HCT116 (cell line): ENCODE results near the gene ESR1. TPM values are rescaled to one million over a fixed set of nuclear protein-coding genes. Genes with fewer than 3 reads are reported as not detected.

Experiments
- ATAC-seq: fragments of 200-7000 bp; cut with Tn5 transposase; 2 replicates; pipeline ENCODE4 v1.9.1; 2020; ENCODE audit warnings: mild to moderate bottlenecking, moderate library complexity
- BruUV-seq: library from RNA; stranded (reverse); fragments of 400-500 nt; replicated peaks from 2 replicates; lab custom pipeline; 2021; lab: Mats Ljungman, UMichigan
- CTCF ChIA-PET: fragments of 300-600 bp; sonication (Branson Sonifier 250); formaldehyde crosslinking; loops from one replicate; lab custom pipeline; 2021; ENCODE audit warnings: antibody characterized with exemption; lab: Charles Lee
- POLR2A ChIA-PET: fragments of 300-600, 350-600 bp; sonication (Branson Sonifier 250); formaldehyde crosslinking; loops from one replicate; lab custom pipeline; 2021; ENCODE audit warnings: antibody characterized with exemption; lab: Charles Lee
- RAD21 ChIA-PET, 2 experiments: fragments of 300-600 bp; sonication (Branson Sonifier 250); formaldehyde crosslinking; loops; one replicate each; lab custom pipeline; 2023; ENCODE audit warnings: low total read pairs in 2 of 2; ENCODE audit not compliant: uncharacterized antibody in 2 of 2, unreplicated experiment in 2 of 2, low non-redundant PET in 1 of 2; lab: Charles Lee
- DNase-seq: peaks from one replicate; pipeline ENCODE4 v3.0.0-alpha.2; 2010; ENCODE audit warnings: low read depth, low spot score
- H2AFZ ChIP-seq: fragments of 200-600 bp; shearing (Covaris generic), sonication (generic); 2 replicates; pipeline ENCODE4 v1.6.1; 2017; ENCODE audit warnings: low read depth, mixed run types, mixed read lengths, antibody characterized with exemption, low read length; ENCODE audit not compliant: poor library complexity, severe bottlenecking
- H3K27ac ChIP-seq: 2 replicates; pipeline ENCODE4 v1.5.1; 2012; ENCODE audit warnings: low read depth, low read length
- H3K27me3 ChIP-seq: fragments of 200-600 bp; sonication (generic); 2 replicates; pipeline ENCODE4 v1.6.1; 2016; ENCODE audit warnings: mixed run types, low read length, mixed read lengths; ENCODE audit not compliant: insufficient read depth
- H3K36me3 ChIP-seq, 2 experiments: fragments of 200-500 bp in 1 of 2; fragments of 200-600 bp in 1 of 2; sonication (Bioruptor generic) in 1 of 2; sonication (generic) in 1 of 2; 2 replicates each; pipeline versions ENCODE4 v1.5.1 to v1.6.1; 2014 to 2016; ENCODE audit warnings: low read length in 2 of 2, inconsistent platforms in 1 of 2, mixed read lengths in 1 of 2, mixed run types in 1 of 2; ENCODE audit not compliant: insufficient read depth in 2 of 2, control insufficient read depth in 1 of 2
- H3K4me1 ChIP-seq, 2 experiments: fragments of 200-600 bp in 1 of 2; sonication (generic) in 1 of 2; 2 replicates each; pipeline versions ENCODE4 v1.5.1 to v1.6.1; 2012 to 2017; ENCODE audit warnings: low read length in 2 of 2, inconsistent platforms in 1 of 2, mild to moderate bottlenecking in 1 of 2, mixed read lengths in 1 of 2, mixed run types in 1 of 2, moderate library complexity in 1 of 2; ENCODE audit not compliant: insufficient read depth in 2 of 2, control insufficient read depth in 1 of 2
- H3K4me2 ChIP-seq: fragments of 200-600 bp; sonication (generic); 2 replicates; pipeline ENCODE4 v1.6.1; 2017; ENCODE audit warnings: mixed run types, low read length, mixed read lengths
- H3K4me3 ChIP-seq, 2 experiments: fragments of 200-600 bp in 1 of 2; sonication (generic) in 1 of 2; replicated peaks in 1 of 2; 2 replicates each; pipeline ENCODE4 v1.5.1; 2011 to 2016; ENCODE audit warnings: low read length in 2 of 2, control low read depth in 1 of 2, low read depth in 1 of 2, mild to moderate bottlenecking in 1 of 2, mixed read lengths in 1 of 2, mixed run types in 1 of 2
- H3K79me2 ChIP-seq: fragments of 200-600 bp; sonication (generic); 2 replicates; pipeline ENCODE4 v1.6.1; 2017; ENCODE audit warnings: mild to moderate bottlenecking, mixed run types, low read length, moderate library complexity, mixed read lengths; ENCODE audit not compliant: insufficient read depth
- H3K9ac ChIP-seq: fragments of 200-600 bp; sonication (generic); 2 replicates; pipeline ENCODE4 v1.6.1; 2016; ENCODE audit warnings: low read length, mixed read lengths
- H3K9me2 ChIP-seq: fragments of 200-600 bp; sonication (generic), shearing (Covaris generic); 2 replicates; pipeline ENCODE4 v1.6.1; 2017; ENCODE audit warnings: mixed run types, mild to moderate bottlenecking, moderate library complexity; ENCODE audit not compliant: insufficient read depth
- H3K9me3 ChIP-seq, 2 experiments: fragments of 200-500 bp in 1 of 2; fragments of 200-600 bp in 1 of 2; sonication (Bioruptor generic) in 1 of 2; sonication (generic) in 1 of 2; 2 replicates each; pipeline ENCODE4 v1.6.1; 2014 to 2017; ENCODE audit warnings: low read length in 2 of 2, mixed read lengths in 2 of 2, inconsistent platforms in 1 of 2, low read depth in 1 of 2, mild to moderate bottlenecking in 1 of 2, mixed run types in 1 of 2, moderate library complexity in 1 of 2; ENCODE audit not compliant: control insufficient read depth in 1 of 2, insufficient read depth in 1 of 2
- H4K20me1 ChIP-seq: fragments of 200-600 bp; sonication (generic), shearing (Covaris generic); 2 replicates; pipeline ENCODE4 v1.6.1; 2017; ENCODE audit warnings: mixed run types, mild to moderate bottlenecking, moderate library complexity; ENCODE audit not compliant: insufficient read depth
- CBX3 ChIP-seq: IDR thresholded peaks from 2 replicates; pipeline ENCODE4 v1.6.1; 2012; ENCODE audit warnings: low read depth
- ELF1 ChIP-seq: IDR thresholded peaks from 2 replicates; pipeline ENCODE4 v1.6.1; 2012; ENCODE audit warnings: low read depth, borderline replicate concordance
- EZH2phosphoT487 ChIP-seq: fragments of 200-600 bp; IDR thresholded peaks from 2 replicates; pipeline ENCODE4 v1.6.1; 2018; ENCODE audit warnings: antibody characterized with exemption, borderline replicate concordance
- FOSL1 ChIP-seq: IDR thresholded peaks from 2 replicates; pipeline ENCODE4 v1.6.1; 2012; ENCODE audit warnings: low read depth
- JUND ChIP-seq: IDR thresholded peaks from 2 replicates; pipeline ENCODE4 v1.6.1; 2012
- RAD21 ChIP-seq: IDR thresholded peaks from 2 replicates; pipeline ENCODE4 v1.6.1; 2012; ENCODE audit warnings: low read depth, mild to moderate bottlenecking
- SIN3A ChIP-seq: IDR thresholded peaks from 2 replicates; pipeline ENCODE4 v1.6.1; 2012; ENCODE audit warnings: low read depth
- SP1 ChIP-seq: IDR thresholded peaks from 2 replicates; pipeline ENCODE4 v1.6.1; 2012; ENCODE audit warnings: low read depth
- TCF7L2 ChIP-seq: IDR thresholded peaks from 2 replicates; pipeline ENCODE4 v1.7.0; 2011; ENCODE audit warnings: borderline replicate concordance, inconsistent platforms; ENCODE audit not compliant: insufficient read depth, insufficient read length; ENCODE audit errors: extremely low read depth
- intact Hi-C: fragments of 100-400 bp; cut with micrococcal nuclease; formaldehyde crosslinking; loops from 2 replicates; pipeline ENCODE4 v1.10.0; 2022
- total RNA-seq: library from RNA; stranded (reverse); gene quantifications from one replicate; pipeline ENCODE4 v1.2.1, GENCODE V29; 2021; ENCODE audit not compliant: unreplicated experiment
- TF ChIP-seq, protein P1 (sequence below): IDR thresholded peaks from 2 replicates; pipeline ENCODE4 v1.6.1; 2012; ENCODE audit warnings: low read depth
- TF ChIP-seq, protein P2 (sequence below): IDR thresholded peaks from 2 replicates; pipeline ENCODE4 v1.6.1; 2012
- TF ChIP-seq, protein P3 (sequence below), 3 experiments: fragments of 200-600 bp in 1 of 3; sonication (generic) in 1 of 3; IDR thresholded peaks in 2 of 3; conservative IDR thresholded peaks in 1 of 3; 2 replicates each; pipeline ENCODE4 v1.5.1; 2012 to 2017; ENCODE audit warnings: low read depth in 2 of 3, low read length in 2 of 3, antibody characterized with exemption in 1 of 3, borderline replicate concordance in 1 of 3, control low read depth in 1 of 3, mild to moderate bottlenecking in 1 of 3, mixed read lengths in 1 of 3, mixed run types in 1 of 3, moderate library complexity in 1 of 3; ENCODE audit not compliant: insufficient read depth in 1 of 3

ESR1 gene
- total RNA-seq, 1 experiment from 2014 or later, result 0.17 TPM

DNA sequence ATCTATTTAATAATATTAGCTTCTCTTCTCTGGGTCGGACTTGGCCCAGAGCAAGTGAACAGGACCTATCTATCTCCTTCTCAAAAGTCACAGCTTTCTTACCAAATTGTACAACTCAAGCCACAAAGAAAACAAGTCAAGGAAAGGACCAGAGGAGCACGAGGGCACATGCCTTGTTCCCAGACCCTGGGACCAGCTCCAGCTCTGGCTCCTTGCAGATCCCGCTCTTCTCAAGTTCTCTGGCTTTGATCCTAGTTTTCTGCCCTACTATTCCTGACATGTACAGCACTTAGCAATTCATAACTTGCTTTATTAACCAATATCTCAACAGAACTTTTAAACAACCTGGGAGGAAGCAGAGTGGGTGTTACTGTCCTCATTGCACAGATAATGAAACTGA, 185.9 kb downstream of the ESR1 start:
- Histone ChIP-seq H3K4me3 (no peak overlapping the region), H3K36me3 (no peaks in the 10 kb centered on the region), H3K9ac (no peak overlapping the region), H4K20me1 (no peaks in the 10 kb centered on the region), H3K27ac (no peak overlapping the region), H3K27me3 (no peaks in the 10 kb centered on the region), H3K4me1 (no peaks in the 10 kb centered on the region), H3K4me2 (no peak overlapping the region), H3K9me2 (no peaks in the 10 kb centered on the region), H3K9me3 (no peaks in the 10 kb centered on the region), H3K79me2 (no peaks in the 10 kb centered on the region), H2AFZ (no peak overlapping the region)
- DNase-seq, result no peak
- intact Hi-C loops, result no loop called here
- no peak for TF ChIP-seq TCF7L2
- no peak for TF ChIP-seq RAD21
- TF ChIP-seq, protein P1, sequence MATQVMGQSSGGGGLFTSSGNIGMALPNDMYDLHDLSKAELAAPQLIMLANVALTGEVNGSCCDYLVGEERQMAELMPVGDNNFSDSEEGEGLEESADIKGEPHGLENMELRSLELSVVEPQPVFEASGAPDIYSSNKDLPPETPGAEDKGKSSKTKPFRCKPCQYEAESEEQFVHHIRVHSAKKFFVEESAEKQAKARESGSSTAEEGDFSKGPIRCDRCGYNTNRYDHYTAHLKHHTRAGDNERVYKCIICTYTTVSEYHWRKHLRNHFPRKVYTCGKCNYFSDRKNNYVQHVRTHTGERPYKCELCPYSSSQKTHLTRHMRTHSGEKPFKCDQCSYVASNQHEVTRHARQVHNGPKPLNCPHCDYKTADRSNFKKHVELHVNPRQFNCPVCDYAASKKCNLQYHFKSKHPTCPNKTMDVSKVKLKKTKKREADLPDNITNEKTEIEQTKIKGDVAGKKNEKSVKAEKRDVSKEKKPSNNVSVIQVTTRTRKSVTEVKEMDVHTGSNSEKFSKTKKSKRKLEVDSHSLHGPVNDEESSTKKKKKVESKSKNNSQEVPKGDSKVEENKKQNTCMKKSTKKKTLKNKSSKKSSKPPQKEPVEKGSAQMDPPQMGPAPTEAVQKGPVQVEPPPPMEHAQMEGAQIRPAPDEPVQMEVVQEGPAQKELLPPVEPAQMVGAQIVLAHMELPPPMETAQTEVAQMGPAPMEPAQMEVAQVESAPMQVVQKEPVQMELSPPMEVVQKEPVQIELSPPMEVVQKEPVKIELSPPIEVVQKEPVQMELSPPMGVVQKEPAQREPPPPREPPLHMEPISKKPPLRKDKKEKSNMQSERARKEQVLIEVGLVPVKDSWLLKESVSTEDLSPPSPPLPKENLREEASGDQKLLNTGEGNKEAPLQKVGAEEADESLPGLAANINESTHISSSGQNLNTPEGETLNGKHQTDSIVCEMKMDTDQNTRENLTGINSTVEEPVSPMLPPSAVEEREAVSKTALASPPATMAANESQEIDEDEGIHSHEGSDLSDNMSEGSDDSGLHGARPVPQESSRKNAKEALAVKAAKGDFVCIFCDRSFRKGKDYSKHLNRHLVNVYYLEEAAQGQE, result no peak
- TF ChIP-seq CBX3, result no peak
- TF ChIP-seq SP1, result no peak
- TF ChIP-seq, protein P2, sequence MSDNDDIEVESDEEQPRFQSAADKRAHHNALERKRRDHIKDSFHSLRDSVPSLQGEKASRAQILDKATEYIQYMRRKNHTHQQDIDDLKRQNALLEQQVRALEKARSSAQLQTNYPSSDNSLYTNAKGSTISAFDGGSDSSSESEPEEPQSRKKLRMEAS, result no peak
- no peak for TF ChIP-seq FOSL1
- no peak for TF ChIP-seq ELF1
- TF ChIP-seq, protein P3, sequence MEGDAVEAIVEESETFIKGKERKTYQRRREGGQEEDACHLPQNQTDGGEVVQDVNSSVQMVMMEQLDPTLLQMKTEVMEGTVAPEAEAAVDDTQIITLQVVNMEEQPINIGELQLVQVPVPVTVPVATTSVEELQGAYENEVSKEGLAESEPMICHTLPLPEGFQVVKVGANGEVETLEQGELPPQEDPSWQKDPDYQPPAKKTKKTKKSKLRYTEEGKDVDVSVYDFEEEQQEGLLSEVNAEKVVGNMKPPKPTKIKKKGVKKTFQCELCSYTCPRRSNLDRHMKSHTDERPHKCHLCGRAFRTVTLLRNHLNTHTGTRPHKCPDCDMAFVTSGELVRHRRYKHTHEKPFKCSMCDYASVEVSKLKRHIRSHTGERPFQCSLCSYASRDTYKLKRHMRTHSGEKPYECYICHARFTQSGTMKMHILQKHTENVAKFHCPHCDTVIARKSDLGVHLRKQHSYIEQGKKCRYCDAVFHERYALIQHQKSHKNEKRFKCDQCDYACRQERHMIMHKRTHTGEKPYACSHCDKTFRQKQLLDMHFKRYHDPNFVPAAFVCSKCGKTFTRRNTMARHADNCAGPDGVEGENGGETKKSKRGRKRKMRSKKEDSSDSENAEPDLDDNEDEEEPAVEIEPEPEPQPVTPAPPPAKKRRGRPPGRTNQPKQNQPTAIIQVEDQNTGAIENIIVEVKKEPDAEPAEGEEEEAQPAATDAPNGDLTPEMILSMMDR (IDR thresholded peaks at IDR 0.05 in 2 of 3, conservative IDR thresholded peaks at IDR 0.05 in 1 of 3; ENCODE audit: borderline replicate concordance in 1 of 3, insufficient read depth in 1 of 3, low read depth in 2 of 3, low read length in 2 of 3), result no peak
- TF ChIP-seq JUND, result no peak
- TF ChIP-seq EZH2phosphoT487, result no peak
- no peak for TF ChIP-seq SIN3A
- POLR2A ChIA-PET, result no interaction called here
- RAD21 ChIA-PET, result no interaction called here
- no peak for ATAC-seq
- BruUV-seq, result no TSS peak
- CTCF ChIA-PET, result no interaction called here
